H7 (cell line): ENCODE measurements around the gene EHBP1. TPM values are rescaled to one million over a fixed set of nuclear protein-coding genes. Genes with fewer than 3 reads are reported as not detected.

ENCODE experiments used
- total RNA-seq: library from RNA; depleted of rRNA; stranded (reverse); fragments of >200 nt; shearing (Covaris generic); gene quantifications from 2 replicates; pipeline ENCODE4 v1.2.3, GENCODE V29; 2014; rRNA removed

The EHBP1 gene
- total RNA-seq, 1 experiment from 2014 or later = 13.0 TPM

Other genes with a start within 250 kb of the EHBP1 start
- gene TMEM17, start 199.5 kb upstream of the EHBP1 start, total RNA-seq = 1.1 and 1.7 TPM in 2 replicates